Activated B cell treated with CpG ODN at 0.5 μM for 24 hours (primary cell): Measurements from ENCODE around the gene AFF1. TPM values are rescaled to one million over a fixed set of nuclear protein-coding genes. Genes with fewer than 3 reads are reported as not detected.

ENCODE experiments used
- ATAC-seq: fragments of 200-7000 bp; cut with Tn5 transposase; one replicate; pipeline ENCODE4 v1.10.0; 2021; ENCODE audit warnings: low read depth, mild to moderate bottlenecking, moderate library complexity
- CTCF ChIA-PET: fragments of 350-600 bp; sonication (Branson Sonifier 250); formaldehyde crosslinking; loops from one replicate; lab custom pipeline; 2021; ENCODE audit warnings: antibody characterized with exemption; lab: Charles Lee
- POLR2A ChIA-PET: fragments of 350-600 bp; sonication (Branson Sonifier 250); formaldehyde crosslinking; loops from one replicate; lab custom pipeline; 2021; ENCODE audit warnings: antibody characterized with exemption; lab: Charles Lee
- DNase-seq: peaks from one replicate; pipeline ENCODE4 v3.0.0; 2022
- H3K27ac Mint-ChIP-seq: one replicate; pipeline ENCODE4 v1.8.0; 2020; ENCODE audit warnings: mixed read lengths
- H3K27me3 Mint-ChIP-seq: one replicate; pipeline ENCODE4 v1.8.0; 2021; ENCODE audit warnings: mixed read lengths
- H3K36me3 Mint-ChIP-seq: one replicate; pipeline ENCODE4 v1.8.0; 2021; ENCODE audit warnings: low read depth, mixed read lengths
- H3K4me1 Mint-ChIP-seq: one replicate; pipeline ENCODE4 v1.8.0; 2021; ENCODE audit warnings: mixed read lengths
- H3K4me3 Mint-ChIP-seq: one replicate; pipeline ENCODE4 v1.8.0; 2020; ENCODE audit warnings: mild to moderate bottlenecking, mixed read lengths
- H3K9me3 Mint-ChIP-seq: one replicate; pipeline ENCODE4 v1.8.0; 2020; ENCODE audit warnings: mixed read lengths
- intact Hi-C: fragments of 100-400 bp; cut with micrococcal nuclease; formaldehyde crosslinking; loops from one replicate; pipeline ENCODE4 v1.15.1; 2024
- total RNA-seq: library from RNA; stranded (reverse); gene quantifications from 2 replicates; pipeline ENCODE4 v1.2.3, GENCODE V29; 2022
- TF ChIP-seq, protein P1 (sequence below): fragments of 200-600 bp; IDR thresholded peaks from one replicate; pipeline ENCODE4 v1.8.0; 2022; ENCODE audit warnings: antibody characterized with exemption, mild to moderate bottlenecking

The AFF1 gene
- total RNA-seq, 1 donor from 2014 or later, result 60.8 TPM

DNA sequence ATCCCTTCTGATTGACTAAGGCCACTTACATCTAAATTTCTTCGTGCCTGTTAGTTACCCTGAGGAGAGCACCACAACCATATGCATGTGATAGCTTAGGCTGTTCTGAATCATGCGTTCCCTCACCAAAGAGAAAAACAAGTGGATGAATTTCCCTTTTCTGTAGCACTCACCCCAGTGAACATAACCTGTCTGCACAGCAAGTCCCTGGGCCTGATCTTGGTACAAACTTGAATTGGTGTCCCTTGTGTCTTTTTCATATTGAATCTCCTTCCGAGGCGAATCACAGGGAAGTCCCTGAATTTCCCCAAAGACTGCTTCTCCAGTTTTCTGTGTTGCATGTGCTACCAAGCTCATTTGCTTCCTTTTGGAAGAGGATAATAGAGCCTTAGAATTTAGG, 185.2 kb downstream of the AFF1 start:
- no peak overlapping the region for H3K27ac Mint-ChIP-seq
- H3K36me3 Mint-ChIP-seq, result peaks cover 73% of the 10 kb centered on the region
- peaks cover 30% of the 10 kb centered on the region for H3K4me1 Mint-ChIP-seq
- H3K9me3 Mint-ChIP-seq, result no peaks in the 10 kb centered on the region
- POLR2A ChIA-PET, result no interaction called here
- H3K27me3 Mint-ChIP-seq, result no peaks in the 10 kb centered on the region
- TF ChIP-seq, protein P1, sequence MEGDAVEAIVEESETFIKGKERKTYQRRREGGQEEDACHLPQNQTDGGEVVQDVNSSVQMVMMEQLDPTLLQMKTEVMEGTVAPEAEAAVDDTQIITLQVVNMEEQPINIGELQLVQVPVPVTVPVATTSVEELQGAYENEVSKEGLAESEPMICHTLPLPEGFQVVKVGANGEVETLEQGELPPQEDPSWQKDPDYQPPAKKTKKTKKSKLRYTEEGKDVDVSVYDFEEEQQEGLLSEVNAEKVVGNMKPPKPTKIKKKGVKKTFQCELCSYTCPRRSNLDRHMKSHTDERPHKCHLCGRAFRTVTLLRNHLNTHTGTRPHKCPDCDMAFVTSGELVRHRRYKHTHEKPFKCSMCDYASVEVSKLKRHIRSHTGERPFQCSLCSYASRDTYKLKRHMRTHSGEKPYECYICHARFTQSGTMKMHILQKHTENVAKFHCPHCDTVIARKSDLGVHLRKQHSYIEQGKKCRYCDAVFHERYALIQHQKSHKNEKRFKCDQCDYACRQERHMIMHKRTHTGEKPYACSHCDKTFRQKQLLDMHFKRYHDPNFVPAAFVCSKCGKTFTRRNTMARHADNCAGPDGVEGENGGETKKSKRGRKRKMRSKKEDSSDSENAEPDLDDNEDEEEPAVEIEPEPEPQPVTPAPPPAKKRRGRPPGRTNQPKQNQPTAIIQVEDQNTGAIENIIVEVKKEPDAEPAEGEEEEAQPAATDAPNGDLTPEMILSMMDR, result no peak
- CTCF ChIA-PET, result interaction anchor here (0.7 kb wide), 1 partner anchor 918 kb away, joined by 3 read pairs; no protein-coding TSS in a partner anchor
- ATAC-seq (no peak), DNase-seq (no peak)
- no peak overlapping the region for H3K4me3 Mint-ChIP-seq
- intact Hi-C loops, result no loop called here

DNA sequence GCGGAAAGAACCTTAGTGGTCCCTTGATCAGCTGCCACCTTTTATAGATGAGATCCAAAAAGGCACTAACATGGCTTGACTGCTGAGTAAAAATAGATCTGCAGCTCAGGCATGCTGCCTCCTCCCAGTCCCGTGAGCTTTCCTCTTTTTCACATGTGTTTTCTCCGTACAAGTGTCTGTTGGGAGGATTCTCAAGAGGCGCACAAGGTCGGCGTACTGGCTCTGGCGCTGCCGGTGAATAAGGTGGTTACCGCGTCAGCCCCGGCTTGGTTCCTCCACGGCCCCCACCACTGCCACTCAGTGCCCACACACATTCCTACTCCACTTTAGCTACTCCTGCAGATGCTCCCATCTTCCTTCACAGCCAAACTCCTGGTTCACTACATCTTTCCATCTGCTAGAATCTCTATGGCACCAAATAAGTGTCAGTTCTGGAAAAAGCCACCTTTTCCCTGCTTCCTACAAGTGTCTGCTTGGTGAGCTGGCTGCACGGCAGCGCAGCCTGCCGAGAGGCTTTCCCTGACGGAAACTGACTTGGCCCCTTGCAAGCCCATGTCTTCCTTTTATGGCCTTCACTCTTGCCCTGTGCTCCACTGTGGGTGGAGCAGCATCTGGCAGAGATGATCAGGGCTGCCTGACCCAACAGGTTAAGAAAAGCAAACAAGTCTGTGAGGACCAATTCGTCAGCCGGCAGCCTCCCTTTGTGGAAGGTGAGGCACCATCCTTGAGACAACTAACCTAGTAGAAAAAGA, 185.8 kb downstream of the AFF1 start:
- no peaks in the 10 kb centered on the region for H3K27me3 Mint-ChIP-seq
- POLR2A ChIA-PET, result no interaction called here
- intact Hi-C loops, result no loop called here
- CTCF ChIA-PET, result no interaction called here
- peaks cover 30% of the 10 kb centered on the region for H3K4me1 Mint-ChIP-seq
- no peak for ATAC-seq
- no peak overlapping the region for H3K4me3 Mint-ChIP-seq
- TF ChIP-seq, protein P1, result no peak
- no peak overlapping the region for H3K27ac Mint-ChIP-seq
- H3K9me3 Mint-ChIP-seq, result no peaks in the 10 kb centered on the region
- peaks cover 73% of the 10 kb centered on the region for H3K36me3 Mint-ChIP-seq
- no peak for DNase-seq

DNA sequence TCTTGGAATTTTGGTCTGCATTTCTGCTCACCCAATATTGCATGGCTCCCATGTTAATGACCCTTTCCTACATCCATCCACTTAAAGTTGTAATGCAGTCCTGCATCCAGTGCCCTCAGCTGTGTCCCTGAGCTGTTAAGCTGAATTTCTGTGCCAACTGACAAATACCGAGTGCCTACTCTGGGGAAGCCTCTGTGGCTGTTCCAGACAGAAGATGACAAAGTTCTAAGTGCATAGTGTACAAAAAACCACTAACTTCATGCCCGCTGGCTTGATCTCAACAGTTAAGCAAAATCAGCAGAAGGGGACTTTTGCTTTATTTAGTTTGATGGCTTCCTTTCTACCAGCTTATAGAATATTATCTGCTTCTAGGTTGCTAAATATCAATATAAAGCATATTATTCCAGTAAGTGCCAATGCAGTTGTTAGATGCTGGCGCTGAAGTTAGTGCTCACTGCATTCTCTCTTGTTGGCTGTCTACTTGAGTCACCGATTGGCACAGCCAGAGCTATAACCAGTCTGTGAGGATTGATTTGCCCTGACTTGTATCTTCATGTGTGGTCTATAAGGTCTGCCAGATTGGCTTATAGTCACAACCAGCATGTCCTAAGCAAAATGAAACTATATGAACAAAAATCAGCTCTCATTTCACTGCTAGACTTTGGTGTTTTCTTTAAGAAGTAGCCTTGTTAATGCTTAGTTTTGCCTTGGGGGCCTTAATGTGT, 186.7 kb downstream of the AFF1 start:
- ChIA-PET CTCF (no interaction called here), POLR2A (no interaction called here)
- TF ChIP-seq, protein P1, result no peak
- ATAC-seq, result no peak
- no peak for DNase-seq
- peaks cover 30% of the 10 kb centered on the region for H3K4me1 Mint-ChIP-seq
- no peak overlapping the region for H3K4me3 Mint-ChIP-seq
- peak overlapping the region; percentile 64 for H3K27ac Mint-ChIP-seq
- peaks cover 73% of the 10 kb centered on the region for H3K36me3 Mint-ChIP-seq
- intact Hi-C loops, result no loop called here
- no peaks in the 10 kb centered on the region for H3K27me3 Mint-ChIP-seq
- no peaks in the 10 kb centered on the region for H3K9me3 Mint-ChIP-seq

DNA sequence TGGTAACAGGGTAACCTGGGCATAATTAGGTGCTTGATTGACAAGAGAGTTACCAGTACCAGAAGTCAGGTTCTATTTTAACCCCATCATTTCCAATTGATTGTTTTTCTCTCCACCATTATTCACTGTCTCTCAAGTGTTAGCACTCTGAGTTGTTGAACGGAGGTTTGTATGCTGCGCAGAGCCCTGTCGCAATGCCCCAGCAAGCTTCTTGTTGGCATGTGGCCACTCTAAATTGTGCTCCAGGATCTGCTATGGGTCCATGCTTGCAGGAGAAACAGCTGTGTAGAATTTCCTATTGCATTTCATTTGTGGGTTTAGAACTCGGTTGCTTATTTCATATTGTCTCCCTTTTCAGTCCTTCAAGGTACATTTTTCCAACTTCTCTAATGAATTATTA, 187.4 kb downstream of the AFF1 start:
- intact Hi-C loops, result no loop called here
- Mint-ChIP-seq H3K27me3 (no peaks in the 10 kb centered on the region), H3K36me3 (peaks cover 74% of the 10 kb centered on the region), H3K9me3 (no peaks in the 10 kb centered on the region), H3K27ac (no peak overlapping the region), H3K4me3 (no peak overlapping the region), H3K4me1 (peaks cover 30% of the 10 kb centered on the region)
- TF ChIP-seq, protein P1, result no peak
- ATAC-seq (no peak), DNase-seq (no peak)
- ChIA-PET CTCF (no interaction called here), POLR2A (no interaction called here)

DNA sequence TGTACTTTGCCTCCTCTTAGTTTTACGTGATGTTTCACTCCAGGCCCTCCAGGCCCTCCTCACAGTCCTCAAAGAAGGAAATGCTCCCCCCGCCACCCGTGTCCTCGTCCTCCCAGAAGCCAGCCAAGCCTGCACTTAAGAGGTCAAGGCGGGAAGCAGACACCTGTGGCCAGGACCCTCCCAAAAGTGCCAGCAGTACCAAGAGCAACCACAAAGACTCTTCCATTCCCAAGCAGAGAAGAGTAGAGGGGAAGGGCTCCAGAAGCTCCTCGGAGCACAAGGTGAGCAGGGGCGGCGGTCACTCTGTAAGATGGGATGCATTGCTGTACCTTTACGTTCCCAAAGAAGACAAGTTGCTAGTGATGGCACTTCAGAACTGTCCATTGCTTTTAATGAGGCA, 191.2 kb downstream of the AFF1 start:
- POLR2A ChIA-PET, result no interaction called here
- TF ChIP-seq, protein P1, result no peak
- intact Hi-C loops, result no loop called here
- H3K4me3 Mint-ChIP-seq, result no peak overlapping the region
- peaks cover 14% of the 10 kb centered on the region for H3K4me1 Mint-ChIP-seq
- DNase-seq (no peak), ATAC-seq (no peak)
- no peak overlapping the region for H3K27ac Mint-ChIP-seq
- peaks cover 77% of the 10 kb centered on the region for H3K36me3 Mint-ChIP-seq
- H3K9me3 Mint-ChIP-seq, result no peaks in the 10 kb centered on the region
- no peaks in the 10 kb centered on the region for H3K27me3 Mint-ChIP-seq
- CTCF ChIA-PET, result no interaction called here
